CD14-positive monocyte (primary cell): ENCODE measurements around the gene CCDC178. TPM values are rescaled to one million over a fixed set of nuclear protein-coding genes. Genes with fewer than 3 reads are reported as not detected.
"Not testable (repeated sequence)": the region's sequence is repeated elsewhere in the genome, so short reads cannot be mapped to it uniquely, and the experiment has no call there.

Source experiments
- DNase-seq, 3 donors: peaks; one replicate each; pipeline ENCODE4 v3.0.0-alpha.2; 2011 to 2022
- H2AFZ ChIP-seq: 2 replicates; pipeline ENCODE4 v1.6.0; 2012; ENCODE audit warnings: mild to moderate bottlenecking, low read depth, low read length, inconsistent platforms; ENCODE audit not compliant: insufficient read depth, poor library complexity, severe bottlenecking
- H3K27ac ChIP-seq, 2 donors: 1 replicate in 1 of 2; 2 replicates in 1 of 2; pipeline ENCODE4 v1.5.1; 2012 to 2013; ENCODE audit warnings: low read length in 2 of 2, control low read depth in 1 of 2, inconsistent platforms in 1 of 2, low read depth in 1 of 2, mild to moderate bottlenecking in 1 of 2
- H3K27me3 ChIP-seq, 2 donors: one replicate each; pipeline versions ENCODE4 v1.6.0 to v1.6.1; 2011 to 2013; ENCODE audit warnings: low read length in 2 of 2; ENCODE audit not compliant: control insufficient read depth in 2 of 2, insufficient read depth in 2 of 2
- H3K36me3 ChIP-seq, 2 donors: replicated peaks in 1 of 2; 1 replicate in 1 of 2; 2 replicates in 1 of 2; pipeline versions ENCODE4 v1.5.1 to v1.6.1; 2012 to 2013; ENCODE audit warnings: low read length in 2 of 2, control low read depth in 1 of 2, inconsistent platforms in 1 of 2, mild to moderate bottlenecking in 1 of 2; ENCODE audit not compliant: insufficient read depth in 2 of 2, control insufficient read depth in 1 of 2
- H3K4me1 ChIP-seq, 2 donors: 1 replicate in 1 of 2; 2 replicates in 1 of 2; pipeline versions ENCODE4 v1.5.1 to v1.6.1; 2012 to 2013; ENCODE audit warnings: low read length in 2 of 2, control low read depth in 1 of 2, inconsistent platforms in 1 of 2, mild to moderate bottlenecking in 1 of 2, moderate library complexity in 1 of 2; ENCODE audit not compliant: insufficient read depth in 2 of 2, control insufficient read depth in 1 of 2
- H3K4me2 ChIP-seq: replicated peaks from 2 replicates; pipeline ENCODE3; 2012; ENCODE audit warnings: low read length, moderate library complexity, mild to moderate bottlenecking; ENCODE audit not compliant: poor library complexity, severe bottlenecking; ENCODE audit errors: extremely low read depth
- H3K4me3 ChIP-seq, 3 experiments: fragments of 200-600 bp in 1 of 3; sonication (generic) in 1 of 3; replicated peaks in 1 of 3; 1 replicate in 2 of 3; 2 replicates in 1 of 3; pipeline ENCODE4 v1.5.1; 2011 to 2013; ENCODE audit warnings: low read length in 3 of 3, mild to moderate bottlenecking in 3 of 3, control low read depth in 2 of 3, low read depth in 2 of 3, inconsistent platforms in 1 of 3, moderate library complexity in 1 of 3
- H3K79me2 ChIP-seq: 2 replicates; pipeline ENCODE4 v1.6.0; 2012; ENCODE audit warnings: mild to moderate bottlenecking, control low read depth, inconsistent platforms, low read length, moderate library complexity; ENCODE audit not compliant: insufficient read depth
- H3K9ac ChIP-seq: 2 replicates; pipeline ENCODE4 v1.6.0; 2017; ENCODE audit warnings: low read length, mild to moderate bottlenecking; ENCODE audit not compliant: insufficient read depth, poor library complexity, severe bottlenecking
- H3K9me3 ChIP-seq, 2 donors: replicated peaks in 1 of 2; 1 replicate in 1 of 2; 2 replicates in 1 of 2; pipeline versions ENCODE4 v1.5.1 to v1.6.1; 2012 to 2013; ENCODE audit warnings: low read length in 2 of 2, control low read depth in 1 of 2; ENCODE audit not compliant: control insufficient read depth in 1 of 2, insufficient read depth in 1 of 2
- H4K20me1 ChIP-seq: 2 replicates; pipeline ENCODE4 v1.6.0; 2012; ENCODE audit warnings: mild to moderate bottlenecking, low read length, control low read depth, moderate library complexity; ENCODE audit not compliant: insufficient read depth
- H3K27ac Mint-ChIP-seq, 7 donors: one replicate each; pipeline ENCODE4 v1.8.0; 2020; ENCODE audit warnings: mild to moderate bottlenecking in 7 of 7, mixed read lengths in 7 of 7, moderate library complexity in 6 of 7, inconsistent platforms in 2 of 7
- H3K27me3 Mint-ChIP-seq, 3 donors: one replicate each; pipeline ENCODE4 v1.8.0; 2021 to 2022; ENCODE audit warnings: low read depth in 3 of 3, mild to moderate bottlenecking in 3 of 3, mixed read lengths in 3 of 3, moderate library complexity in 3 of 3, inconsistent platforms in 1 of 3
- H3K36me3 Mint-ChIP-seq, 2 donors: one replicate each; pipeline ENCODE4 v1.8.0; 2020; ENCODE audit warnings: mixed read lengths in 2 of 2, inconsistent platforms in 1 of 2, mild to moderate bottlenecking in 1 of 2
- H3K4me1 Mint-ChIP-seq: one replicate; pipeline ENCODE4 v1.8.0; 2020; ENCODE audit warnings: mild to moderate bottlenecking, mixed read lengths
- H3K4me3 Mint-ChIP-seq, 2 donors: one replicate each; pipeline ENCODE4 v1.8.0; 2020; ENCODE audit warnings: mild to moderate bottlenecking in 2 of 2, mixed read lengths in 2 of 2, moderate library complexity in 1 of 2
- H3K9me3 Mint-ChIP-seq, 7 donors: one replicate each; pipeline ENCODE4 v1.8.0; 2020 to 2022; ENCODE audit warnings: mixed read lengths in 7 of 7, mild to moderate bottlenecking in 6 of 7, moderate library complexity in 6 of 7, inconsistent platforms in 2 of 7
- WGBS: methylation state at CpG from one replicate; pipeline ENCODE4 v1.1.5; 2013; ENCODE audit warnings: missing lambda C conversion rate; ENCODE audit not compliant: insufficient coverage; 5-methylcytosine and 5-hydroxymethylcytosine counted together
- intact Hi-C, 2 donors: fragments of 100-400 bp; cut with micrococcal nuclease; formaldehyde crosslinking; loops; one replicate each; pipeline versions ENCODE4 v1.15.0 to v1.15.1; 2023
- polyA plus RNA-seq, 3 donors: library from polyadenylated mRNA; depleted of rRNA in 1 of 3; unstranded in 2 of 3; stranded (reverse) in 1 of 3; fragments of 300-500 nt in 2 of 3; fragments of >200 nt in 1 of 3; fragmentation: Illumina TruSeq in 2 of 3; gene quantifications; 1 replicate in 2 of 3; 2 replicates in 1 of 3; pipeline ENCODE4 v1.2.3, GENCODE V29; 2012 to 2021
- TF ChIP-seq, protein P1 (sequence below): fragments of 200-600 bp; IDR thresholded peaks from one replicate; pipeline ENCODE4 v1.8.0; 2022; ENCODE audit warnings: antibody characterized with exemption, mild to moderate bottlenecking

CCDC178 gene
- polyA plus RNA-seq, 3 donors = not detected

DNA sequence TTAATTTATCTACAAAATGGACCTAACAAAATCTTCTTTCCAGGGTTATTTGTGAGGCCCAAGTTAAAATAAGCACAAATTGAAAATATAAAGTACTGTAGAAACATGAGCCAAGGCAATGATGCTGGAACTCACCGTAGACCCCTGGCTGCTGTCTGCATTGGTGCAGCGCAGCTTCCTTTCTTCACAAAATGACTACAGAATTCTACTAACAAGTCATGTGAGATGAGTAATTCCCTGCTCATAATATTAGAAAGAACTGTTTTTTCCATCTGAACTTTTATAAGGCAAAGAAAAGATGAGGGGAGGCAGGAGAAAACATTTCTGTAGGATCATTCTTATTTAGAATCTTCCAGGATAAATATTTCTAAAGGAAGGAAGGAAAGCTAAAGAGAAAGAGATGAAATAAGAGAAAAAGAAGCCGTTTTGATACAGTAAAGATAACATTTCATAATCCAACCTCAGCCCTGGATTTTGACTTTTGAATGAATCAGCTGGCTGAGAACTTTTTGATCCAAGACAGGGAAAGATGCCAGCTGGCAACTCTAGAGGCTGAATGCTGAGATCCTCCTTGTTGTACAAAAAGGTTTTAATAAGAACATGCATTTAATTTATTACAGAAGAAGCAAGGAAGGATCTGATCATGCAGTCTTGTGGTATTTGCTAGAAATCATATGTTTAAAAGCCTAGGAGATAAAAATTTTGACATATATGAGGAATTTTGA, 483.8 kb downstream of the CCDC178 start:
- H3K9me3 ChIP-seq = peaks cover 0 to 6% of the 10 kb centered on the region in 2 donors
- Mint-ChIP-seq H3K9me3 (peaks cover 0 to 7% (median 0%) of the 10 kb centered on the region in 7 donors), H3K4me1 (no peaks in the 10 kb centered on the region), H3K27me3 (peaks cover 0 to 2% (median 0%) of the 10 kb centered on the region in 3 donors), H3K36me3 (no peaks in the 10 kb centered on the region), H3K27ac (peak overlapping the region in 1 of 7 donors; percentile 30), H3K4me3 (no peak overlapping the region)
- no peak overlapping the region for H3K9ac ChIP-seq
- H3K27me3 ChIP-seq = no peaks in the 10 kb centered on the region
- H4K20me1 ChIP-seq = no peaks in the 10 kb centered on the region
- TF ChIP-seq, protein P1, sequence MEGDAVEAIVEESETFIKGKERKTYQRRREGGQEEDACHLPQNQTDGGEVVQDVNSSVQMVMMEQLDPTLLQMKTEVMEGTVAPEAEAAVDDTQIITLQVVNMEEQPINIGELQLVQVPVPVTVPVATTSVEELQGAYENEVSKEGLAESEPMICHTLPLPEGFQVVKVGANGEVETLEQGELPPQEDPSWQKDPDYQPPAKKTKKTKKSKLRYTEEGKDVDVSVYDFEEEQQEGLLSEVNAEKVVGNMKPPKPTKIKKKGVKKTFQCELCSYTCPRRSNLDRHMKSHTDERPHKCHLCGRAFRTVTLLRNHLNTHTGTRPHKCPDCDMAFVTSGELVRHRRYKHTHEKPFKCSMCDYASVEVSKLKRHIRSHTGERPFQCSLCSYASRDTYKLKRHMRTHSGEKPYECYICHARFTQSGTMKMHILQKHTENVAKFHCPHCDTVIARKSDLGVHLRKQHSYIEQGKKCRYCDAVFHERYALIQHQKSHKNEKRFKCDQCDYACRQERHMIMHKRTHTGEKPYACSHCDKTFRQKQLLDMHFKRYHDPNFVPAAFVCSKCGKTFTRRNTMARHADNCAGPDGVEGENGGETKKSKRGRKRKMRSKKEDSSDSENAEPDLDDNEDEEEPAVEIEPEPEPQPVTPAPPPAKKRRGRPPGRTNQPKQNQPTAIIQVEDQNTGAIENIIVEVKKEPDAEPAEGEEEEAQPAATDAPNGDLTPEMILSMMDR = no peak
- no peak for DNase-seq
- no peaks in the 10 kb centered on the region for H3K36me3 ChIP-seq
- H3K27ac ChIP-seq = no peak overlapping the region
- H3K79me2 ChIP-seq = no peaks in the 10 kb centered on the region
- WGBS = no CpG with 5 or more reads among the region's 3 CpGs
- no peak overlapping the region for H2AFZ ChIP-seq
- intact Hi-C loops = no loop called here
- H3K4me3 ChIP-seq = no peak overlapping the region
- no peaks in the 10 kb centered on the region for H3K4me1 ChIP-seq
- H3K4me2 ChIP-seq = no peak overlapping the region

DNA sequence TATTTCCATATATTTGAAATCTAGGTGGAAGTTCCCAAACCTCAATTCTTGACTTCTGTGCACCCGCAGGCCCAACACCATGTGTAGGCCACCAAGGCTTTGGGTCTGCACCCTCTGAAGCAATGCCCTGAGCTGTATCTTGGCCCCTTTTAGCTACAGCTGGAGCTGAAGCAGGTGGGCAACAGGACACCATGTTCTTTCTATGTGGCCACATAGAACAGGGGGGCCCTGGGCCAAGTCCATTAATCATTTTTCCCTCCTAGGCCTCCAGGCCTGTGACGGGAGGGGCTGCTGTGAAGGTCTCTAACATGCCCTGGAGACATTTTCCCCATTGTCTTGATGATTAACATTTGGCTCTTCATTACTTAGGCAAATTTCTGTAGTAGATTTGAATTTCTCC, 488.2 kb downstream of the CCDC178 start:
- H3K4me3 ChIP-seq, H3K4me2 ChIP-seq, H3K79me2 ChIP-seq, H3K27me3 ChIP-seq, H3K27ac Mint-ChIP-seq, H3K9ac ChIP-seq, H2AFZ ChIP-seq, H3K27me3 Mint-ChIP-seq, H3K27ac ChIP-seq, H4K20me1 ChIP-seq, DNase-seq, H3K36me3 Mint-ChIP-seq, intact Hi-C loops, H3K9me3 ChIP-seq, H3K4me1 Mint-ChIP-seq, H3K36me3 ChIP-seq, H3K4me1 ChIP-seq, H3K4me3 Mint-ChIP-seq, H3K9me3 Mint-ChIP-seq: not testable (repeated sequence)
- no CpG with 5 or more reads among the region's 2 CpGs for WGBS
